K562 (cell line): ENCODE results near the gene ENO2. TPM values are rescaled to one million over a fixed set of nuclear protein-coding genes. Genes with fewer than 3 reads are reported as not detected.

Experiments
- ATAC-seq: fragments of 200-7000 bp; cut with Tn5 transposase; 3 replicates; pipeline ENCODE4 v1.9.1; 2020; ENCODE audit warnings: moderate library complexity
- BruUV-seq: library from RNA; stranded (reverse); fragments of 400-500 nt; replicated peaks from 2 replicates; lab custom pipeline; 2021; lab: Mats Ljungman, UMichigan
- CTCF ChIA-PET: fragments of 300-600 bp; formaldehyde crosslinking; extraction: SDS; loops from one replicate; lab custom pipeline; 2021; ENCODE audit warnings: low intra/inter-chr PET ratio; lab: Yijun Ruan, JAX
- POLR2A ChIA-PET: fragments of 300-600, 350-650 bp; sonication (Branson Sonifier 250); formaldehyde crosslinking; extraction: SDS; loops from one replicate; lab custom pipeline; 2021; ENCODE audit warnings: antibody characterized with exemption, inconsistent platforms; lab: Yijun Ruan, JAX
- DNase-seq, 4 experiments: peaks; one replicate each; pipeline versions ENCODE4 v3.0.0 to v3.0.0-alpha.2; 2011 to 2018; ENCODE audit warnings: low spot score in 3 of 4, mixed read lengths in 3 of 4; ENCODE audit errors: extremely low read depth in 1 of 4
- FAIRE-seq: peaks from 2 replicates; lab custom pipeline; 2011; peaks lifted over from hg19 to GRCh38; lab: Jason Lieb, UNC
- H2AFZ ChIP-seq: 2 replicates; pipeline ENCODE4 v1.6.0; 2011; ENCODE audit warnings: low read depth, low read length, control low read depth, inconsistent platforms
- H3K27ac ChIP-seq: fragments of 200-600 bp; 3 replicates; pipeline ENCODE4 v1.8.0; 2011; ENCODE audit warnings: low read depth, mild to moderate bottlenecking, control low read depth, inconsistent platforms, low read length, moderate library complexity, mixed read lengths; ENCODE audit errors: extremely low read depth
- H3K27me3 ChIP-seq, 2 experiments: fragments of 300-600 bp in 1 of 2; 2 replicates in 1 of 2; 3 replicates in 1 of 2; pipeline versions ENCODE4 v1.6.0 to v1.8.0; 2011; ENCODE audit warnings: inconsistent platforms in 2 of 2, low read length in 2 of 2, mild to moderate bottlenecking in 1 of 2, mixed read lengths in 1 of 2, moderate library complexity in 1 of 2; ENCODE audit not compliant: control insufficient read depth in 2 of 2, insufficient read depth in 2 of 2
- H3K36me3 ChIP-seq: fragments of 300-600 bp; 3 replicates; pipeline ENCODE4 v1.8.0; 2011; ENCODE audit warnings: mild to moderate bottlenecking, low read length, inconsistent platforms; ENCODE audit not compliant: control insufficient read depth, insufficient read depth
- H3K4me1 ChIP-seq, 2 experiments: fragments of 200-600 bp in 1 of 2; replicated peaks in 1 of 2; 2 replicates in 1 of 2; 3 replicates in 1 of 2; pipeline versions ENCODE4 v1.5.1 to v1.8.0; 2011; ENCODE audit warnings: inconsistent platforms in 2 of 2, low read length in 2 of 2, mild to moderate bottlenecking in 1 of 2, mixed read lengths in 1 of 2, moderate library complexity in 1 of 2; ENCODE audit not compliant: control insufficient read depth in 2 of 2, insufficient read depth in 2 of 2
- H3K4me2 ChIP-seq: 2 replicates; pipeline ENCODE4 v1.6.1; 2011; ENCODE audit warnings: low read length, control low read depth, inconsistent platforms, mixed read lengths; ENCODE audit not compliant: insufficient read depth
- H3K4me3 ChIP-seq: fragments of 200-600 bp; sonication (generic), shearing (Covaris generic); 2 replicates; pipeline ENCODE4 v1.5.1; 2016; ENCODE audit warnings: control low read depth, inconsistent platforms
- H3K79me2 ChIP-seq: fragments of 200-600 bp; 3 replicates; pipeline ENCODE4 v1.8.0; 2011; ENCODE audit warnings: low read length, inconsistent platforms; ENCODE audit not compliant: control insufficient read depth, insufficient read depth
- H3K9ac ChIP-seq, 2 experiments: 2 replicates each; pipeline versions ENCODE4 v1.6.0 to v1.6.1; 2011; ENCODE audit warnings: low read depth in 2 of 2, low read length in 2 of 2, control low read depth in 1 of 2, inconsistent platforms in 1 of 2, mild to moderate bottlenecking in 1 of 2, mixed read lengths in 1 of 2; ENCODE audit not compliant: insufficient read depth in 1 of 2
- H3K9me1 ChIP-seq: one replicate; pipeline ENCODE4 v1.6.0; 2011; ENCODE audit warnings: inconsistent platforms, mild to moderate bottlenecking, low read length, moderate library complexity; ENCODE audit not compliant: control insufficient read depth, insufficient read depth
- H3K9me3 ChIP-seq: replicated peaks from 2 replicates; pipeline ENCODE4 v1.5.1; 2011; ENCODE audit warnings: low read depth, low read length, inconsistent platforms; ENCODE audit not compliant: control insufficient read depth, insufficient read depth
- H4K20me1 ChIP-seq: replicated peaks from 2 replicates; pipeline ENCODE4 v1.6.1; 2011; ENCODE audit warnings: low read length, inconsistent platforms, mixed read lengths; ENCODE audit not compliant: control insufficient read depth, insufficient read depth
- FOXK2 ChIP-seq, 2 experiments: fragments of 450-650 bp; IDR thresholded peaks in 1 of 2; conservative IDR thresholded peaks in 1 of 2; 2 replicates each; pipeline ENCODE4 v1.6.1; 2016; ENCODE audit warnings: low read depth in 2 of 2, mild to moderate bottlenecking in 1 of 2
- GABPB2 ChIP-seq: fragments of 250-450 bp; sonication (Bioruptor Pico); conservative IDR thresholded peaks from 2 replicates; pipeline ENCODE4 v1.5.1; 2021; ENCODE audit warnings: mild to moderate bottlenecking
- GATAD2B ChIP-seq: fragments of 450-650 bp; IDR thresholded peaks from 2 replicates; pipeline ENCODE4 v1.6.1; 2017; ENCODE audit warnings: mild to moderate bottlenecking, borderline replicate concordance
- JUND ChIP-seq, 2 experiments: IDR thresholded peaks; 2 replicates in 1 of 2; 3 replicates in 1 of 2; pipeline ENCODE4 v1.6.1; 2011; ENCODE audit warnings: borderline replicate concordance in 2 of 2, low read depth in 2 of 2, low read length in 2 of 2, improper control_type of control experiment in 1 of 2, missing biosample characterization in 1 of 2, missing genetic modification characterization in 1 of 2, missing genetic modification reagents in 1 of 2
- KDM1A ChIP-seq, 2 experiments: fragments of 450-650 bp; IDR thresholded peaks; 2 replicates each; pipeline ENCODE4 v1.6.1; 2016; ENCODE audit warnings: mild to moderate bottlenecking in 2 of 2
- PML ChIP-seq: IDR thresholded peaks from 2 replicates; pipeline ENCODE4 v1.6.1; 2012; ENCODE audit warnings: low read length, inconsistent platforms
- RFX5 ChIP-seq: IDR thresholded peaks from 2 replicates; pipeline ENCODE4 v1.6.1; 2011; ENCODE audit warnings: low read depth, mild to moderate bottlenecking, improper control_type of control experiment, low read length
- WHSC1 ChIP-seq: IDR thresholded peaks from one replicate; pipeline ENCODE4 v1.6.1; 2012; ENCODE audit warnings: low read length, control low read depth, inconsistent platforms
- ZNF174 ChIP-seq: fragments of 250-450 bp; sonication (Bioruptor Pico); IDR thresholded peaks from 2 replicates; pipeline ENCODE4 v1.4.0; 2020; ENCODE audit warnings: mild to moderate bottlenecking
- ZNF589 ChIP-seq: fragments of 200-800 bp; sonication (Bioruptor generic); IDR thresholded peaks from 2 replicates; pipeline ENCODE4 v1.6.1; 2016; ENCODE audit warnings: low read depth, missing genetic modification characterization, missing compliant biosample characterization
- WGBS: fragments of 100-300 bp; shearing (Covaris generic); methylation state at CpG from one replicate; pipeline ENCODE4 v1.1.6; 2016; ENCODE audit warnings: low coverage, mixed read lengths; ENCODE audit not compliant: insufficient coverage; ENCODE audit errors: missing lambda C conversion rate; 5-methylcytosine and 5-hydroxymethylcytosine counted together
- in situ Hi-C: fragments of 300-500 bp; cut with MboI; formaldehyde crosslinking; loops from 4 replicates; pipeline ENCODE4 v1.15.0; 2018; ENCODE audit warnings: inconsistent platforms, mixed read lengths
- intact Hi-C: fragments of 100-400 bp; cut with micrococcal nuclease; formaldehyde crosslinking; loops from 2 replicates; pipeline ENCODE4 v1.14.2; 2022
- polyA plus RNA-seq, 8 experiments: library from polyadenylated mRNA; depleted of rRNA in 4 of 8; stranded (reverse) in 5 of 8; unstranded in 3 of 8; fragments of >200 nt; fragmentation: Nextera tagmentation in 2 of 8; fragmentation: Illumina TruSeq in 1 of 8; extraction: Ambion mirVana in 2 of 8; extraction: Trizol in 1 of 8; gene quantifications; 2 replicates each; pipeline versions ENCODE4 v1.2.1 to v1.2.3, GENCODE V29; 2011 to 2014; ENCODE audit warnings: inconsistent platforms in 1 of 8, missing spikeins in 1 of 8
- total RNA-seq, 7 experiments: library from RNA; depleted of rRNA in 6 of 7; stranded (reverse); fragments of >200 nt in 6 of 7; fragmentation: Illumina TruSeq in 2 of 7; extraction: Trizol in 2 of 7; gene quantifications; 2 replicates each; pipeline versions ENCODE4 v1.2.1 to v1.2.3, GENCODE V29; 2011 to 2021; ENCODE audit warnings: low replicate concordance in 1 of 7
- TF ChIP-seq, protein P1 (sequence below): fragments of 200-800 bp; sonication (Bioruptor generic); IDR thresholded peaks from 2 replicates; pipeline ENCODE4 v1.6.1; 2017; ENCODE audit warnings: missing genetic modification characterization, missing compliant biosample characterization
- TF ChIP-seq, protein P2 (sequence below): IDR thresholded peaks from 2 replicates; pipeline ENCODE4 v1.6.1; 2011; ENCODE audit not compliant: insufficient read length; ENCODE audit errors: extremely low read depth
- TF ChIP-seq, protein P3 (sequence below): fragments of 250-450 bp; sonication (Bioruptor Pico); IDR thresholded peaks from 2 replicates; pipeline ENCODE4 v1.5.0; 2021; ENCODE audit warnings: mild to moderate bottlenecking, moderate library complexity

Gene ENO2
- total and polyA plus RNA-seq, 9 of the 15 experiments (the other 6 are each of a cell fraction or from before 2014, with no cell fraction given), result 10.9 to 43.3 (median 21.0) TPM

GRCh38 chr12:6943389-6943721 lies 29.0 kb downstream of the ENO2 start:
- CTCF ChIA-PET, result interaction anchor here (1.8 to 2.3 kb wide), 2 partner anchors 18 to 100 kb away, joined by 13 to 14 read pairs; no protein-coding TSS in a partner anchor
- intact Hi-C loops, result loop anchor here (5.0 kb wide), 1 partner anchor 76 kb away; the partner anchor contains the start of gene TPI1
- in situ Hi-C loops, result loop anchor here (5.0 kb wide), 1 partner anchor 76 kb away; the partner anchor contains the start of gene TPI1
- H3K4me2 ChIP-seq, result peak overlapping the region; percentile 94
- H3K9me1 ChIP-seq, result no peaks in the 10 kb centered on the region
- DNase-seq, result peak; percentile 69 to 90 (median 78)
- H3K9me3 ChIP-seq, result no peaks in the 10 kb centered on the region
- H3K9ac ChIP-seq, result peak overlapping the region; percentile 86 to 90; a peak in 3 of 4 replicates
- POLR2A ChIA-PET, result interaction anchor here (0.6 to 6.3 kb wide), 28 partner anchors 11 to 473 kb away, joined by 3 to 98 read pairs (median 6); partner anchors contain the start of genes ATN1, C1RL, SPSB2 and TPI1
- H3K27me3 ChIP-seq, result no peaks in the 10 kb centered on the region
- H3K27ac ChIP-seq, result peak overlapping the region; percentile 96
- peaks cover 36% of the 10 kb centered on the region; the same call in 2 of the 3 replicates for H3K36me3 ChIP-seq
- no peaks in the 10 kb centered on the region for H4K20me1 ChIP-seq
- peaks cover 18 to 53% of the 10 kb centered on the region in 2 experiments for H3K4me1 ChIP-seq
- FAIRE-seq, result peak; percentile 98
- under 1% methylated on average over 13 of the region's 13 CpGs for WGBS
- H3K4me3 ChIP-seq, result peak overlapping the region; percentile 49; the same call in 1 of the 2 replicates
- peak overlapping the region; percentile 58; the same call in 1 of the 2 replicates for H2AFZ ChIP-seq
- no TSS peak for BruUV-seq
- ATAC-seq, result peak; percentile 73
- H3K79me2 ChIP-seq, result peaks cover 13% of the 10 kb centered on the region
- TF ChIP-seq, protein P1, sequence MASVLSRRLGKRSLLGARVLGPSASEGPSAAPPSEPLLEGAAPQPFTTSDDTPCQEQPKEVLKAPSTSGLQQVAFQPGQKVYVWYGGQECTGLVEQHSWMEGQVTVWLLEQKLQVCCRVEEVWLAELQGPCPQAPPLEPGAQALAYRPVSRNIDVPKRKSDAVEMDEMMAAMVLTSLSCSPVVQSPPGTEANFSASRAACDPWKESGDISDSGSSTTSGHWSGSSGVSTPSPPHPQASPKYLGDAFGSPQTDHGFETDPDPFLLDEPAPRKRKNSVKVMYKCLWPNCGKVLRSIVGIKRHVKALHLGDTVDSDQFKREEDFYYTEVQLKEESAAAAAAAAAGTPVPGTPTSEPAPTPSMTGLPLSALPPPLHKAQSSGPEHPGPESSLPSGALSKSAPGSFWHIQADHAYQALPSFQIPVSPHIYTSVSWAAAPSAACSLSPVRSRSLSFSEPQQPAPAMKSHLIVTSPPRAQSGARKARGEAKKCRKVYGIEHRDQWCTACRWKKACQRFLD, result peak; percentile 63; the same call in 1 of the 2 replicates
- TF ChIP-seq ZNF589 (CRISPR knock-in tag), result 0 out of 2 replicates have a peak, but pooled peaks have one; percentile 25
- no peak for TF ChIP-seq PML
- TF ChIP-seq WHSC1, result no peak
- 0 out of 4 replicates have a peak, but pooled peaks of 1 of the 2 experiments have one; percentile 12 for TF ChIP-seq KDM1A (IDR thresholded peaks at IDR 0.05)
- TF ChIP-seq FOXK2 (conservative IDR thresholded peaks at IDR 0.05 in 1 of 2, IDR thresholded peaks at IDR 0.05 in 1 of 2; ENCODE audit: low read depth in 2 of 2), result peak in 1 of 2 experiments; percentile 10; a peak in 1 of 4 replicates
- TF ChIP-seq GABPB2 (CRISPR knock-in tag), result no peak
- TF ChIP-seq JUND (IDR thresholded peaks at IDR 0.05; ENCODE audit: borderline replicate concordance, low read depth, low read length), result no peak
- TF ChIP-seq JUND (tag; IDR thresholded peaks at IDR 0.05; ENCODE audit: borderline replicate concordance, low read depth, low read length), result no peak
- peak; percentile 31; the same call in 1 of the 2 replicates for TF ChIP-seq GATAD2B
- TF ChIP-seq, protein P2, sequence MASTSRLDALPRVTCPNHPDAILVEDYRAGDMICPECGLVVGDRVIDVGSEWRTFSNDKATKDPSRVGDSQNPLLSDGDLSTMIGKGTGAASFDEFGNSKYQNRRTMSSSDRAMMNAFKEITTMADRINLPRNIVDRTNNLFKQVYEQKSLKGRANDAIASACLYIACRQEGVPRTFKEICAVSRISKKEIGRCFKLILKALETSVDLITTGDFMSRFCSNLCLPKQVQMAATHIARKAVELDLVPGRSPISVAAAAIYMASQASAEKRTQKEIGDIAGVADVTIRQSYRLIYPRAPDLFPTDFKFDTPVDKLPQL, result no peak
- TF ChIP-seq, protein P3, sequence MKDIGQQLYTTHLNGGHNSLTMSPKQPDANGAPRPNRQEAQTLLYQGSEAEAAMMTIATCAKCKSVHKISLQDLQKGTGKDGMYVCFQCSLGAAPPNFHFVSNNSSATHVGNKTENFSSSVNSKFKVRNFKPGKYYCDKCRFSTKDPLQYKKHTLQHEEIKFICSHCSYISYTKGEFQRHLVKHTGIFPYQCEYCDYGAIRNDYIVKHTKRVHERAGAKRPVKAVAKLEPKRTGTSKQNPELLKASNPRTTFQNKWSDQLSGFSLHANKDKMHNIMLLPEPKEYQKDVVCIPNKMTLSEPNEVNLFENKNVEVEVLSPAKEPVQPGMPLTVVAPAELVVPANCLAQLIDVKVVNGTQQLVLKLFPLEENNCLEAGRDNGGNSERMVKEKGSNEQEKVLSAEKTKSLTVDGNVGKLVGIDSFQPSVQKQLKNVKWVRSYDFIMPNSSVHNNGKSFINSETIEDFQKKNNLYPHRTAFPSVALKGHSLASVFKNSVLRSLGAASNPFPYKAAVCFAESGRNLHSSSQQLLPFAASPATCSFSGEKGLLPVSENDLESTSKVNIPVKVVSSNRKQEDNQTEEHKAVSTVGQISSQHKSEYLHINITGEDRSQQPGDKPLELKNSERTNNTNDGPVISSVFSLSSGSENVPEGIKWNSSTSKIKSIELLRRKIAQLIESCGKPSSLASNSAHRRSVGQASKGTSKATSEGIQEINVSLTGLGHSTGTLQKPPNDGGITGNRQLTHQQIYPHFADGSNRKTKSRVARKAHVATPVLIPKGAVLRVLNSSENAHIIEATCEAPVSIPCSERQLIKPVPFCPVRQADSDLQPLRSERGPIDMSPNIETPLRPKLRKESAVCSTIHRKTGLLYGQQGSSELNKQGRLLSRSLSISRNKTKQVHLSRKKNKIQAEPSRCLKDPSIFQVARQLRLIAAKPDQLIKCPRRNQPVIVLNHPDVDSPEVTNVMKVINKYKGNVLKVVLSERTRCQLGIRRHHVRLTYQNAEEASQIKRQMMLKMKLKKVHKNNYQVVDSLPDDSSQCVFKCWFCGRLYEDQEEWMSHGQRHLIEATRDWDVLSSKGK, result no peak
- no peak for TF ChIP-seq ZNF174 (CRISPR knock-in tag)
- peak; percentile 27; the same call in 1 of the 2 replicates for TF ChIP-seq RFX5
